Transverse colon (tissue), 4 donors: ENCODE measurements around the gene EXOC8. TPM values are rescaled to one million over a fixed set of nuclear protein-coding genes. Genes with fewer than 3 reads are reported as not detected.

ENCODE experiments used
- DNase-seq: peaks from one replicate; pipeline ENCODE4 v3.0.0-alpha.2; 2019
- H3K27ac ChIP-seq, 4 donors: fragments of 200-600 bp; sonication (generic); 2 replicates each; pipeline ENCODE4 v1.5.1; 2016 to 2018; ENCODE audit warnings: inconsistent platforms in 4 of 4
- H3K27me3 ChIP-seq: fragments of 200-600 bp; sonication (generic); 2 replicates; pipeline ENCODE4 v1.5.1; 2017; ENCODE audit warnings: inconsistent platforms
- H3K36me3 ChIP-seq, 4 donors: fragments of 200-600 bp; sonication (generic); 2 replicates each; pipeline ENCODE4 v1.5.1; 2017 to 2019; ENCODE audit warnings: inconsistent platforms in 4 of 4
- H3K4me1 ChIP-seq, 4 donors: fragments of 200-600 bp; sonication (generic); 2 replicates each; pipeline ENCODE4 v1.5.1; 2017 to 2020; ENCODE audit warnings: inconsistent platforms in 4 of 4
- H3K4me3 ChIP-seq, 4 donors: fragments of 200-600 bp; sonication (generic); 1 replicate in 1 of 4; 2 replicates in 3 of 4; pipeline versions ENCODE4 v1.5.1 to v1.6.1; 2017 to 2019; ENCODE audit warnings: inconsistent platforms in 4 of 4
- H3K9me3 ChIP-seq, 2 donors: fragments of 200-600 bp; sonication (generic); 2 replicates each; pipeline ENCODE4 v1.5.1; 2017 to 2019; ENCODE audit warnings: inconsistent platforms in 2 of 2
- CTCF ChIP-seq, 5 experiments: fragments of 200-600 bp in 3 of 5; fragments of 450-650 bp in 2 of 5; sonication (generic) in 3 of 5; IDR thresholded peaks; 1 replicate in 2 of 5; 2 replicates in 3 of 5; pipeline ENCODE4 v1.5.1; 2016 to 2017; ENCODE audit warnings: antibody characterized with exemption in 5 of 5, inconsistent platforms in 3 of 5, mild to moderate bottlenecking in 2 of 5, moderate library complexity in 1 of 5
- EP300 ChIP-seq: sonication (generic); formaldehyde crosslinking; IDR thresholded peaks from one replicate; pipeline ENCODE4 v1.6.1; 2017; ENCODE audit warnings: antibody characterized with exemption, low read depth
- POLR2A ChIP-seq: fragments of 450-650 bp; IDR thresholded peaks from one replicate; pipeline ENCODE4 v1.6.1; 2016; ENCODE audit warnings: antibody characterized with exemption, mild to moderate bottlenecking, moderate library complexity
- POLR2AphosphoS5 ChIP-seq, 3 donors: sonication (generic); formaldehyde crosslinking; IDR thresholded peaks; one replicate each; pipeline ENCODE4 v1.6.1; 2016; ENCODE audit warnings: antibody characterized with exemption in 3 of 3
- WGBS, 2 donors: methylation state at CpG; one replicate each; pipeline ENCODE4 v1.1.5; 2018; ENCODE audit warnings: low coverage in 1 of 2; 5-methylcytosine and 5-hydroxymethylcytosine counted together
- in situ Hi-C, 4 donors: fragments of 200-750 bp; cut with MboI; loops; one replicate each; pipeline versions ENCODE4 v1.15.0 to v1.15.1; 2017; ENCODE audit warnings: low sequenced_read_pairs in 3 of 4, low pct_ligation_motif_present in 1 of 4, low pct_unique_long_range_greater_than_20kb in 1 of 4
- intact Hi-C: fragments of 100-400 bp; cut with DNase I; formaldehyde crosslinking; loops from one replicate; pipeline ENCODE4 v1.15.1; 2023; ENCODE audit warnings: low total_unique reads
- total RNA-seq, 4 donors: library from RNA; depleted of rRNA; stranded (reverse); fragments of >200 nt; gene quantifications; one replicate each; pipeline ENCODE4 v1.1.0, GENCODE V29; 2016

Gene EXOC8
- total RNA-seq, 4 donors from 2014 or later = 9.0 to 18.3 (median 13.3) TPM

DNA sequence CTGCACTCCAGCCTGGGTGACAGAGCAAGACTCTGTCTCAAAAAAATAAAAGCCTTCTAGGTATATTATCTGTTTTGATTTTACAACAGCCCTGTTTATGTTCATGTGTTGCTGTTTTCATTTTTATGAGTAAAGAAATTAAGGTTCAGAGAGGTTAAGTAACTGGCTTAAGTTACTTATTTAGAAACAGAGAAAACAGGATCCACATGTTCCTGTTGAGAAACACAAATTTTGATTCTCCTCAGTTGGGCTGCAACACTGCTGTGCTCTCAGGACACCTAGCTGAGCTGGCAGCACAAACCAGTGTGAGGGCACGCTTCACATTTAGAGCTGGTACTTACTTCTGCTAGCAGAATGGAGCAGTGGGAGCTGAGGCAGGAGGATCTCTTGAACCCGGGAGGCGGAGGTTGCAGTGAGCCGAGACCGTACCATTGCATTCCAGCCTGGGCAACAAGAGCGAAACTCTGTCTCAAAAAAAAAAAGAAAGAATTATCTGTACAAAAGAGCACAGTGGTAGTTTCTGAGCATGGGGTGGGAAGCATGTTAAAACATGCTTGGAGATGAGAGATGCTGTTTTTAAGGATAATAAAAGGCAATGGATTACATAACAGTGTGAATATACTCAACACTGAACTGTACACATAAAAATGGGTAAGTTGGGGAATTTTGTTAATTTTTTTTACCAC lies 2.8 kb upstream of the EXOC8 start:
- intact Hi-C loops = no loop called here

DNA sequence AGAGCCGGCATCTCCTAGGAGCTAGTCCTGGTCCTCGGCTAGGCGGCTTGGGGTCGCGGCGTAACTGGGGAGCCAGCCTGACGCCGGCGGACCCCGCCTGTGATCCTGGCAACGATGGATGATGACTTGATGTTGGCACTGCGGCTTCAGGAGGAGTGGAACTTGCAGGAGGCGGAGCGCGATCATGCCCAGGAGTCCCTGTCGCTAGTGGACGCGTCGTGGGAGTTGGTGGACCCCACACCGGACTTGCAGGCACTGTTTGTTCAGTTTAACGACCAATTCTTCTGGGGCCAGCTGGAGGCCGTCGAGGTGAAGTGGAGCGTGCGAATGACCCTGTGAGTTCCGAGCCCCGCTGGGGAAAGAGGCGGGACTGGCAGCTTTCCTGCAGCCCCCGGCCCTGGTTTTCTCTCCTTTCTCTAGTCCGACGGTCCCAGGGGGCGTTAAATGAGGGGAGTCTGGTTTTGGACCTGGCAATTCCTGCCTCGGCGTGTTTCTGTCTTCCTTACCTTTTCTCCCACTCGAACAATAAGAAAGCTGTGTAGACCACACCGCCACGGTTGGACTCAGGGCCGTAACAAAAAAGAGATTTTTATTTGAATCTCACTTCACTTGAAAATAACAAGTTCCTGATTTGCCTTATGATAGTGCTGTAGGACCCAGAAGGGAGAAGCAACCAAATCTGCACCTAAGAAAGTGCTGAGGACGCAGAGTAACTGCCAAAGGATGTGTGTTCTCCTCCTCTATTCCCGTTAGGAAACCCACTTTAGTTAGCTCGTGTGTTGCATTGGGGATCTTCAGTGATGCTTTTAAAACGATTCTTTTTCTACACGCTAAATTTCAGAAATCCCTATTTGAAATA lies 847 bp upstream of the EXOC8 start, which contains the start of gene SPRTN:
SPRTN (plus strand) TSS at position 24 of the 859 bp plus-strand sequence; CDS start at position 115, 91 bp downstream.
- Histone ChIP-seq H3K4me1 (peaks cover 21 to 55% (median 46%) of the 10 kb centered on the region in 4 donors), H3K36me3 (no peaks in the 10 kb centered on the region), H3K9me3 (no peaks in the 10 kb centered on the region), H3K27ac (peak within 1 kb of the TSS; percentile 94 to 99 (median 95)), H3K4me3 (peak within 1 kb of the TSS; percentile 48 to 94 (median 84)), H3K27me3 (no peaks in the 10 kb centered on the region)
- TF ChIP-seq POLR2A (no peak), CTCF (IDR thresholded peaks at IDR 0.05) (no peak), EP300 (no peak), POLR2AphosphoS5 (IDR thresholded peaks at IDR 0.05) (peak in 2 of 3 donors; percentile 3 to 28)
- DNase-seq = no peak
- in situ Hi-C loops (no loop called here), intact Hi-C loops (no loop called here)
- 0 to 2% methylated on average over 9 to 28 of the region's 43 CpGs for WGBS, 2 donors

More for the DNA sequence above, 2.8 kb upstream of the EXOC8 start:
- Histone ChIP-seq H3K4me3 (no peak overlapping the region), H3K9me3 (no peaks in the 10 kb centered on the region), H3K4me1 (peaks cover 5 to 35% (median 26%) of the 10 kb centered on the region in 4 donors), H3K36me3 (no peaks in the 10 kb centered on the region), H3K27ac (no peak overlapping the region), H3K27me3 (no peaks in the 10 kb centered on the region)
- 80 to 98% methylated on average over 1 to 6 of the region's 6 CpGs for WGBS, 2 donors
- no peak for TF ChIP-seq EP300
- no peak for TF ChIP-seq POLR2AphosphoS5 (IDR thresholded peaks at IDR 0.05)
- TF ChIP-seq CTCF (IDR thresholded peaks at IDR 0.05) = no peak
- no peak for TF ChIP-seq POLR2A
- in situ Hi-C loops = loop anchor here in 1 of 4 donors (10.0 kb wide), 1 partner anchor 264 kb away; no protein-coding TSS in a partner anchor
- no peak for DNase-seq

GRCh38 chr1:231337043-231337471 lies 595 bp downstream of the EXOC8 start:
- in situ Hi-C loops (no loop called here), intact Hi-C loops (no loop called here)
- Histone ChIP-seq H3K4me3 (peak overlapping the region; percentile 48 to 94 (median 84)), H3K27ac (peak overlapping the region; percentile 94 to 99 (median 95)), H3K9me3 (no peaks in the 10 kb centered on the region), H3K4me1 (peaks cover 22 to 63% (median 51%) of the 10 kb centered on the region in 4 donors), H3K36me3 (no peaks in the 10 kb centered on the region), H3K27me3 (no peaks in the 10 kb centered on the region)
- WGBS, 2 donors = 0% methylated on average over 26 of the region's 32 CpGs; no CpG with 5 or more reads in 1 of the 2 donors
- TF ChIP-seq CTCF (IDR thresholded peaks at IDR 0.05) = no peak
- no peak for TF ChIP-seq POLR2A
- TF ChIP-seq EP300 = no peak
- no peak for TF ChIP-seq POLR2AphosphoS5 (IDR thresholded peaks at IDR 0.05)
- DNase-seq = no peak
